Measurements from ENCODE around the gene CFAP251.

- TF ChIP-seq, protein P1, sequence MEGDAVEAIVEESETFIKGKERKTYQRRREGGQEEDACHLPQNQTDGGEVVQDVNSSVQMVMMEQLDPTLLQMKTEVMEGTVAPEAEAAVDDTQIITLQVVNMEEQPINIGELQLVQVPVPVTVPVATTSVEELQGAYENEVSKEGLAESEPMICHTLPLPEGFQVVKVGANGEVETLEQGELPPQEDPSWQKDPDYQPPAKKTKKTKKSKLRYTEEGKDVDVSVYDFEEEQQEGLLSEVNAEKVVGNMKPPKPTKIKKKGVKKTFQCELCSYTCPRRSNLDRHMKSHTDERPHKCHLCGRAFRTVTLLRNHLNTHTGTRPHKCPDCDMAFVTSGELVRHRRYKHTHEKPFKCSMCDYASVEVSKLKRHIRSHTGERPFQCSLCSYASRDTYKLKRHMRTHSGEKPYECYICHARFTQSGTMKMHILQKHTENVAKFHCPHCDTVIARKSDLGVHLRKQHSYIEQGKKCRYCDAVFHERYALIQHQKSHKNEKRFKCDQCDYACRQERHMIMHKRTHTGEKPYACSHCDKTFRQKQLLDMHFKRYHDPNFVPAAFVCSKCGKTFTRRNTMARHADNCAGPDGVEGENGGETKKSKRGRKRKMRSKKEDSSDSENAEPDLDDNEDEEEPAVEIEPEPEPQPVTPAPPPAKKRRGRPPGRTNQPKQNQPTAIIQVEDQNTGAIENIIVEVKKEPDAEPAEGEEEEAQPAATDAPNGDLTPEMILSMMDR (IDR thresholded peaks at IDR 0.05): no peak
- no peak for TF ChIP-seq POLR2A (IDR thresholded peaks at IDR 0.05; ENCODE audit: low read depth)
- TF ChIP-seq EP300 (IDR thresholded peaks at IDR 0.05): no peak
- no peak for TF ChIP-seq POLR2AphosphoS5 (IDR thresholded peaks at IDR 0.05)
Measured at GRCh38 chr12:122040579-122041386, 122.4 kb downstream of the CFAP251 start.
